Measurements from ENCODE around the gene RPS18.

RPS18 gene

GRCh38 chr6:33306356-33306755 lies 34.5 kb downstream of the RPS18 start:
- no peak for DNase-seq (ENCODE audit: low read depth)
- no peak overlapping the region for H3K4me3 ChIP-seq (ENCODE audit: control insufficient read depth, low read depth, low read length)
- TF ChIP-seq, protein P1, sequence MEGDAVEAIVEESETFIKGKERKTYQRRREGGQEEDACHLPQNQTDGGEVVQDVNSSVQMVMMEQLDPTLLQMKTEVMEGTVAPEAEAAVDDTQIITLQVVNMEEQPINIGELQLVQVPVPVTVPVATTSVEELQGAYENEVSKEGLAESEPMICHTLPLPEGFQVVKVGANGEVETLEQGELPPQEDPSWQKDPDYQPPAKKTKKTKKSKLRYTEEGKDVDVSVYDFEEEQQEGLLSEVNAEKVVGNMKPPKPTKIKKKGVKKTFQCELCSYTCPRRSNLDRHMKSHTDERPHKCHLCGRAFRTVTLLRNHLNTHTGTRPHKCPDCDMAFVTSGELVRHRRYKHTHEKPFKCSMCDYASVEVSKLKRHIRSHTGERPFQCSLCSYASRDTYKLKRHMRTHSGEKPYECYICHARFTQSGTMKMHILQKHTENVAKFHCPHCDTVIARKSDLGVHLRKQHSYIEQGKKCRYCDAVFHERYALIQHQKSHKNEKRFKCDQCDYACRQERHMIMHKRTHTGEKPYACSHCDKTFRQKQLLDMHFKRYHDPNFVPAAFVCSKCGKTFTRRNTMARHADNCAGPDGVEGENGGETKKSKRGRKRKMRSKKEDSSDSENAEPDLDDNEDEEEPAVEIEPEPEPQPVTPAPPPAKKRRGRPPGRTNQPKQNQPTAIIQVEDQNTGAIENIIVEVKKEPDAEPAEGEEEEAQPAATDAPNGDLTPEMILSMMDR (conservative IDR thresholded peaks at IDR 0.05; ENCODE audit: control insufficient read depth, insufficient read depth, low read depth, low read length): no peak

- TF ChIP-seq, protein P1 (conservative IDR thresholded peaks at IDR 0.05; ENCODE audit: control insufficient read depth, insufficient read depth, low read depth, low read length): no peak
- H3K4me3 ChIP-seq (ENCODE audit: control insufficient read depth, low read depth, low read length): peak overlapping the region; percentile 93
- peak; percentile 76 for DNase-seq (ENCODE audit: low read depth)
Observed at GRCh38 chr6:33312361-33313104, 40.7 kb downstream of the RPS18 start.

GRCh38 chr6:33313105-33313708 lies 41.3 kb downstream of the RPS18 start:
- H3K4me3 ChIP-seq (ENCODE audit: control insufficient read depth, low read depth, low read length): peak overlapping the region; percentile 93
- TF ChIP-seq, protein P1 (conservative IDR thresholded peaks at IDR 0.05; ENCODE audit: control insufficient read depth, insufficient read depth, low read depth, low read length): no peak
- DNase-seq (ENCODE audit: low read depth): no peak

- TF ChIP-seq, protein P1 (conservative IDR thresholded peaks at IDR 0.05; ENCODE audit: control insufficient read depth, insufficient read depth, low read depth, low read length): no peak
- peak within 1 kb of the TSS; percentile 93 for H3K4me3 ChIP-seq (ENCODE audit: control insufficient read depth, low read depth, low read length)
- DNase-seq (ENCODE audit: low read depth): peak; percentile 50
Observed at GRCh38 chr6:33313709-33314514, 42.0 kb downstream of the RPS18 start, which contains the start of gene TAPBP. TSS of gene TAPBP (minus strand) at chr6:33314078. CDS start at chr6:33314041, 37 bp downstream.

DNA sequence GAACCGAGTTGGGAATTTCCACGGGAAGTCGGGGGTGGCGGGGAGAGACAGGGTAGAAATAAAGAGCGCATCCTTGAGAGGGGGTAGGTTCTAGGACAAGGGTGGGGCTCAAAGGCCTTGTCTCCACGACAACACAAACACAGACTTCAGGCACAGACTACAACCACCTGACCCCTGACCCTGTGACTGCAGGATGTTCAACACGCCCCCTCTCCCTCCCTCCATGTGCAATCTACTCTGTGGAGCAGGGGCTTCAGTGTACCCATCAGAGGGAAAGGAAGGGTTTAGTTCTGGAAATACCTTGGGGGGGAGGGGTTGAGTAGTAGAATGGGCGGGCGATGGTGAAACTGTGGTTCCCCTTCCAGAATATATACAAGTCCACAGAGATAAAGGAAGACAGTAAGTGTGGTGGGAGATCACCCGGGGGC lies 42.7 kb downstream of the RPS18 start:
- DNase-seq (ENCODE audit: low read depth): peak; percentile 88
- H3K4me3 ChIP-seq (ENCODE audit: control insufficient read depth, low read depth, low read length): peak overlapping the region; percentile 93
- TF ChIP-seq, protein P1 (conservative IDR thresholded peaks at IDR 0.05; ENCODE audit: control insufficient read depth, insufficient read depth, low read depth, low read length): no peak

DNA sequence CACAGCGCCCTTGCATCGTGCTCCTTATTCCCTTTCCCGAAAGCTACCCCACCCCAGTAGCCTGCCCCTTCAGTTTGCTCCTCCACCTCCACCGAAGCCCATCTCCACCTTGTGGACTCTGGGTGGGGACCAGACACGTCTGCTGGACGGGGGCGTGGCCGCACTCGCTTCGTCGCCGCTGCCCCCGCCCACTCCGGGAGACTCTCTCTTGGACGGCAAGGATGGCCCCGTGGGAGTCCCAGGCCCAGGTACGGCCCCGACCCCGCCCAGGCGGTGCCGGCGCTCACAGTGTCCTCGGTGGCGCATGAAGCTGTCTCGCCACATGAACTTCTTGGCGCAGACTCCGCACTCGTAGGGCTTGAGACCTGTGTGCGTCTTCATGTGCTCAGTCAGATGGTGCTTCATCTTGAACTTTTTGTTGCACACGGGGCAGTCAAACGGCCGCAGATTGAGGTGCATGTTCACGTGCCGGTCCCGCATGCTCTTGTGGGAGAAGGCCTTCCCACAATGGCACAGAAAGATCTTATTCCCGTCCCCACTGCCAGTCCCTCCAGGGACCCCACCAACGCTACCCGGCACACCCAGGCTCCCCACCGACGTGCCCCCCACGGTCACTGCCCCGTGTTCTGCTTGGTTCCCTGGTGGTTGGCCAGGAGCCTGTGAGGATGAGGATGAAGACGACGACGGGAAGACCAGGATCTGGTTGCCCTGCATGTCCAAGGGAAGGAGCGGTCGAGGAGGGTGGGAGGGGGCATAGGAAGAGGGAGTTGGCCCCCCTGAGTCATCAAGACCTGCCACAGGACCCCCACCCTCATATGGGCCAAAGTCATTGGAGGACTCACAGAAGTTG lies 43.3 kb downstream of the RPS18 start:
- TF ChIP-seq, protein P1 (conservative IDR thresholded peaks at IDR 0.05; ENCODE audit: control insufficient read depth, insufficient read depth, low read depth, low read length): no peak
- peak overlapping the region; percentile 93 for H3K4me3 ChIP-seq (ENCODE audit: control insufficient read depth, low read depth, low read length)
- peak; percentile 23 for DNase-seq (ENCODE audit: low read depth)
